K562 (cell line): ENCODE data around the gene FDX2. TPM values are rescaled to one million over a fixed set of nuclear protein-coding genes. Genes with fewer than 3 reads are reported as not detected.

Source experiments
- BDP1 ChIP-seq: IDR thresholded peaks from 3 replicates; pipeline ENCODE4 v1.6.1; 2011; ENCODE audit not compliant: insufficient read length, insufficient read depth
- CHD1 ChIP-seq: fragments of 200-600 bp; sonication (generic); IDR thresholded peaks from one replicate; pipeline ENCODE4 v1.6.1; 2012; ENCODE audit warnings: mild to moderate bottlenecking, moderate library complexity, low read length, inconsistent platforms
- CTCFL ChIP-seq: IDR thresholded peaks from 2 replicates; pipeline ENCODE4 v1.6.1; 2011; ENCODE audit warnings: borderline replicate concordance, low read depth, mild to moderate bottlenecking, moderate library complexity, low read length; ENCODE audit not compliant: insufficient read depth, poor library complexity, severe bottlenecking
- FOSL1 ChIP-seq: fragments of 200-800 bp; sonication (Bioruptor generic); conservative IDR thresholded peaks from 2 replicates; pipeline ENCODE4 v1.6.1; 2016; ENCODE audit warnings: missing genetic modification characterization, missing compliant biosample characterization
- HDAC1 ChIP-seq, 2 experiments: fragments of 450-650 bp; IDR thresholded peaks; 2 replicates each; pipeline ENCODE4 v1.6.1; 2016 to 2017; ENCODE audit warnings: inconsistent platforms in 1 of 2, mild to moderate bottlenecking in 1 of 2, moderate library complexity in 1 of 2
- MECOM ChIP-seq: fragments of 250-450 bp; sonication (Bioruptor Pico); IDR thresholded peaks from 2 replicates; pipeline ENCODE4 v1.8.0; 2022; ENCODE audit warnings: inconsistent platforms
- MGA ChIP-seq: fragments of 450-650 bp; IDR thresholded peaks from 2 replicates; pipeline ENCODE4 v1.6.1; 2016; ENCODE audit warnings: mild to moderate bottlenecking, moderate library complexity
- NUFIP1 ChIP-seq: fragments of 450-650 bp; IDR thresholded peaks from 2 replicates; pipeline ENCODE4 v1.6.1; 2018; ENCODE audit not compliant: partially characterized antibody
- POLR2A ChIP-seq: fragments of 450-650 bp; conservative IDR thresholded peaks from 2 replicates; pipeline ENCODE4 v1.6.1; 2016
- RHOXF2B ChIP-seq: fragments of 250-450 bp; sonication (Bioruptor Pico); conservative IDR thresholded peaks from 2 replicates; pipeline ENCODE4 v1.5.1; 2021
- SMARCB1 ChIP-seq: IDR thresholded peaks from 2 replicates; pipeline ENCODE4 v1.6.1; 2011; ENCODE audit warnings: improper control_type of control experiment, low read depth; ENCODE audit not compliant: insufficient read length
- TEAD4 ChIP-seq, 2 experiments: sonication (generic) in 1 of 2; formaldehyde crosslinking in 1 of 2; IDR thresholded peaks; 2 replicates each; pipeline versions ENCODE4 v1.6.1 to v1.8.0; 2012 to 2022; ENCODE audit warnings: borderline replicate concordance in 1 of 2, inconsistent platforms in 1 of 2, low read length in 1 of 2, mild to moderate bottlenecking in 1 of 2, missing genetic modification reagents in 1 of 2
- THRA ChIP-seq: fragments of 450-650 bp; IDR thresholded peaks from 2 replicates; pipeline ENCODE4 v1.6.1; 2017; ENCODE audit warnings: mild to moderate bottlenecking, moderate library complexity
- ZNF507 ChIP-seq: conservative IDR thresholded peaks from 2 replicates; pipeline ENCODE4 v1.6.1; 2017; ENCODE audit warnings: missing genetic modification characterization, missing compliant biosample characterization
- polyA plus RNA-seq, 8 experiments: library from polyadenylated mRNA; depleted of rRNA in 4 of 8; stranded (reverse) in 5 of 8; unstranded in 3 of 8; fragments of >200 nt; fragmentation: Nextera tagmentation in 2 of 8; fragmentation: Illumina TruSeq in 1 of 8; extraction: Ambion mirVana in 2 of 8; extraction: Trizol in 1 of 8; gene quantifications; 2 replicates each; pipeline versions ENCODE4 v1.2.1 to v1.2.3, GENCODE V29; 2011 to 2014; ENCODE audit warnings: inconsistent platforms in 1 of 8, missing spikeins in 1 of 8
- total RNA-seq, 7 experiments: library from RNA; depleted of rRNA in 6 of 7; stranded (reverse); fragments of >200 nt in 6 of 7; fragmentation: Illumina TruSeq in 2 of 7; extraction: Trizol in 2 of 7; gene quantifications; 2 replicates each; pipeline versions ENCODE4 v1.2.1 to v1.2.3, GENCODE V29; 2011 to 2021; ENCODE audit warnings: low replicate concordance in 1 of 7

The FDX2 gene
- total and polyA plus RNA-seq, 9 of the 15 experiments (the other 6 are each of a cell fraction or from before 2014, with no cell fraction given) = 2.5 to 49.8 (median 29.7) TPM

- no peak for TF ChIP-seq FOSL1
- peak; percentile 22; the same call in 1 of the 2 replicates for TF ChIP-seq TEAD4 (IDR thresholded peaks at IDR 0.05; ENCODE audit: low read length)
- TF ChIP-seq TEAD4 (CRISPR knock-in tag; IDR thresholded peaks at IDR 0.05; ENCODE audit: borderline replicate concordance) = no peak
- TF ChIP-seq RHOXF2B (CRISPR knock-in tag) = no peak
- no peak for TF ChIP-seq MECOM
- no peak for TF ChIP-seq SMARCB1
- no peak for TF ChIP-seq CHD1
- TF ChIP-seq NUFIP1 = no peak
- TF ChIP-seq THRA = no peak
- TF ChIP-seq ZNF507 = no peak
- TF ChIP-seq MGA = no peak
- peak in 1 of 2 experiments; percentile 64; a peak in 2 of 4 replicates for TF ChIP-seq HDAC1 (IDR thresholded peaks at IDR 0.05)
- peak; percentile 56; the same call in 1 of the 2 replicates for TF ChIP-seq POLR2A
- no peak for TF ChIP-seq CTCFL
- no peak for TF ChIP-seq BDP1
These were observed 25.9 kb downstream of the FDX2 start, which contains the start of gene ICAM5 (continued) for GRCh38 chr19:10289836-10290356.
